Measurements from ENCODE around the gene TRAF4. TPM values are rescaled to one million over a fixed set of nuclear protein-coding genes. Genes with fewer than 3 reads are reported as not detected.

The TRAF4 gene
- polyA plus RNA-seq, 1 donor (not counting 4 experiments of a cell fraction or from before 2014, with no cell fraction given): 57.3 TPM

DNA sequence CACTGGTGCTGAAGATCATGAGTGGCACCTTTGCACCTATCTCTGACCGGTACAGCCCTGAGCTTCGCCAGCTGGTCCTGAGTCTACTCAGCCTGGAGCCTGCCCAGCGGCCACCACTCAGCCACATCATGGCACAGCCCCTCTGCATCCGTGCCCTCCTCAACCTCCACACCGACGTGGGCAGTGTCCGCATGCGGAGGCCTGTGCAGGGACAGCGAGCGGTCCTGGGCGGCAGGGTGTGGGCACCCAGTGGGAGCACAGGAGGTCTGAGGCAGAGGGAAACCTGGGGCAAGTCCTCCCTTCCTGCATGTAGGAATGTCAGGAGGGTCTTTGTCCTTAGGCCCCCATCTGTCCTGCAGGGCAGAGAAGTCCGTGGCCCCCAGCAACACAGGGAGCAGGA is 6.5 kb upstream of the TRAF4 start:
- Histone ChIP-seq H3K4me2 (ENCODE audit: control insufficient read depth, extremely low read depth, insufficient read depth, low read depth, low read length) (no peak overlapping the region), H3K9me1 (ENCODE audit: control insufficient read depth, extremely low read depth, insufficient read depth, low read length) (no peaks in the 10 kb centered on the region), H3K4me1 (ENCODE audit: control insufficient read depth, extremely low read depth, insufficient read depth, low read length) (peaks cover 8% of the 10 kb centered on the region), H3K36me3 (ENCODE audit: control insufficient read depth in 2 of 2, extremely low read depth in 1 of 2, insufficient read depth in 2 of 2, low read length in 2 of 2) (peaks cover 0 to 5% of the 10 kb centered on the region in 2 experiments), H2AFZ (ENCODE audit: control insufficient read depth, low read length) (no peak overlapping the region), H3K9ac (ENCODE audit: control insufficient read depth, extremely low read depth, insufficient read depth, low read length) (no peak overlapping the region), H3K9me3 (ENCODE audit: control insufficient read depth, low read depth, low read length) (peaks cover 11% of the 10 kb centered on the region), H3K27me3 (ENCODE audit: control insufficient read depth, extremely low read depth, insufficient read depth, low read length) (no peaks in the 10 kb centered on the region), H3K79me2 (ENCODE audit: control insufficient read depth, insufficient read depth, low read length) (no peaks in the 10 kb centered on the region), H3K27ac (ENCODE audit: control insufficient read depth, insufficient read depth, low read length) (no peak overlapping the region), H3K4me3 (ENCODE audit: control insufficient read depth in 2 of 3, extremely low read depth in 1 of 3, insufficient read depth in 2 of 3, low read depth in 1 of 3, low read length in 3 of 3) (no peak overlapping the region), H4K20me1 (ENCODE audit: control insufficient read depth, extremely low read depth, insufficient read depth, low read length) (no peaks in the 10 kb centered on the region)
- DNase-seq (ENCODE audit: low read depth, low spot score) (no peak), FAIRE-seq (no peak)
- dilution Hi-C loops (cut with MboI; ENCODE audit: extremely low pct_ligation_motif_present, low sequenced_read_pairs): no loop called here
- TF ChIP-seq, protein P1, sequence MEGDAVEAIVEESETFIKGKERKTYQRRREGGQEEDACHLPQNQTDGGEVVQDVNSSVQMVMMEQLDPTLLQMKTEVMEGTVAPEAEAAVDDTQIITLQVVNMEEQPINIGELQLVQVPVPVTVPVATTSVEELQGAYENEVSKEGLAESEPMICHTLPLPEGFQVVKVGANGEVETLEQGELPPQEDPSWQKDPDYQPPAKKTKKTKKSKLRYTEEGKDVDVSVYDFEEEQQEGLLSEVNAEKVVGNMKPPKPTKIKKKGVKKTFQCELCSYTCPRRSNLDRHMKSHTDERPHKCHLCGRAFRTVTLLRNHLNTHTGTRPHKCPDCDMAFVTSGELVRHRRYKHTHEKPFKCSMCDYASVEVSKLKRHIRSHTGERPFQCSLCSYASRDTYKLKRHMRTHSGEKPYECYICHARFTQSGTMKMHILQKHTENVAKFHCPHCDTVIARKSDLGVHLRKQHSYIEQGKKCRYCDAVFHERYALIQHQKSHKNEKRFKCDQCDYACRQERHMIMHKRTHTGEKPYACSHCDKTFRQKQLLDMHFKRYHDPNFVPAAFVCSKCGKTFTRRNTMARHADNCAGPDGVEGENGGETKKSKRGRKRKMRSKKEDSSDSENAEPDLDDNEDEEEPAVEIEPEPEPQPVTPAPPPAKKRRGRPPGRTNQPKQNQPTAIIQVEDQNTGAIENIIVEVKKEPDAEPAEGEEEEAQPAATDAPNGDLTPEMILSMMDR (optimal IDR thresholded peaks at IDR 0.05 in 1 of 3, IDR thresholded peaks at IDR 0.05 in 1 of 3, conservative IDR thresholded peaks at IDR 0.05 in 1 of 3; ENCODE audit: extremely low read depth in 1 of 3, insufficient read depth in 2 of 3, low read length in 3 of 3): no peak
- TF ChIP-seq EZH2 (IDR thresholded peaks at IDR 0.05; ENCODE audit: low read length): no peak

DNA sequence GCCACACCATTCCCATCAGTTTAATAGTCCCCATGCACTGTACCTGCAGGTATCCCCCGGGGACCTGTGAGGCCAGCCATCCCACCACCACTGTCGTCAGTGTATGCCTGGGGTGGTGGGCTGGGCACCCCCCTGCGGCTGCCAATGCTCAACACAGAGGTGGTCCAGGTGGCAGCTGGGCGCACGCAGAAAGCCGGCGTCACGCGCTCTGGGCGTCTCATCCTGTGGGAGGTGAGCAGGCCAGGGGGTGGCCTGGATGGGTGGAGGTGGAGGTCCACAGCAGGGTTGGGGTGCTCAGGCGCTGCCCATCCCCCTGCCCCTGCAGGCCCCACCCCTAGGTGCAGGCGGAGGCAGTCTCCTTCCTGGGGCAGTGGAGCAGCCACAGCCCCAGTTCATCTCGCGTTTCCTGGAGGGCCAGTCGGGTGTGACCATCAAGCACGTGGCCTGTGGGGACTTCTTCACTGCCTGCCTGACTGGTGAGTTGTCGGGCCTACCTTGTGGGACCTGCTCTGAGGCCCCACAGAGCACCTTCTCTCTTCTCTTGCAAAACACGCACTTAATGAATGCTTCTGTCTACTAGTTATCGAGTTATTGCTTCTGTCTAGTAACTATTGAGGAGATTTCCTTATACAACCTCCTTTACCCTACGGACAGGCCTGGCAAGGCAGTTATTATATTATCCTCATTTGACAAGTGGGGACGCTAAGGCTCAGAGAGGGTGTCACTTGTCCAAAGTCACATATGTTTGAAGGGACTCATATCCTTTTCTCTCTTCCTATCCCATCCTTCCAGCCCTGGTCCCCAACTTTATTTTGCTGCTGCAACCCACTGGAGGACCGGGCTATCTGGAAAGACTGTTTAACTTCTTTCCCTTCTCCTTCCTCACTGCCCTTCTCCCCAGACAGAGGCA is 5.8 kb upstream of the TRAF4 start:
- TF ChIP-seq, protein P1 (optimal IDR thresholded peaks at IDR 0.05 in 1 of 3, IDR thresholded peaks at IDR 0.05 in 1 of 3, conservative IDR thresholded peaks at IDR 0.05 in 1 of 3; ENCODE audit: extremely low read depth in 1 of 3, insufficient read depth in 2 of 3, low read length in 3 of 3): no peak
- TF ChIP-seq EZH2 (IDR thresholded peaks at IDR 0.05; ENCODE audit: low read length): no peak
- H3K4me3 ChIP-seq (ENCODE audit: control insufficient read depth in 2 of 3, extremely low read depth in 1 of 3, insufficient read depth in 2 of 3, low read depth in 1 of 3, low read length in 3 of 3): no peak overlapping the region
- no peaks in the 10 kb centered on the region for H3K79me2 ChIP-seq (ENCODE audit: control insufficient read depth, insufficient read depth, low read length)
- no peak overlapping the region for H3K27ac ChIP-seq (ENCODE audit: control insufficient read depth, insufficient read depth, low read length)
- FAIRE-seq: no peak
- H2AFZ ChIP-seq (ENCODE audit: control insufficient read depth, low read length): no peak overlapping the region
- H3K9me1 ChIP-seq (ENCODE audit: control insufficient read depth, extremely low read depth, insufficient read depth, low read length): no peaks in the 10 kb centered on the region
- peaks cover 11% of the 10 kb centered on the region for H3K9me3 ChIP-seq (ENCODE audit: control insufficient read depth, low read depth, low read length)
- no peak overlapping the region for H3K9ac ChIP-seq (ENCODE audit: control insufficient read depth, extremely low read depth, insufficient read depth, low read length)
- dilution Hi-C loops (cut with MboI; ENCODE audit: extremely low pct_ligation_motif_present, low sequenced_read_pairs): no loop called here
- DNase-seq (ENCODE audit: low read depth, low spot score): no peak
- H3K36me3 ChIP-seq (ENCODE audit: control insufficient read depth in 2 of 2, extremely low read depth in 1 of 2, insufficient read depth in 2 of 2, low read length in 2 of 2): peaks cover 0 to 5% of the 10 kb centered on the region in 2 experiments
- no peaks in the 10 kb centered on the region for H3K27me3 ChIP-seq (ENCODE audit: control insufficient read depth, extremely low read depth, insufficient read depth, low read length)
- no peaks in the 10 kb centered on the region for H4K20me1 ChIP-seq (ENCODE audit: control insufficient read depth, extremely low read depth, insufficient read depth, low read length)
- no peak overlapping the region for H3K4me2 ChIP-seq (ENCODE audit: control insufficient read depth, extremely low read depth, insufficient read depth, low read depth, low read length)
- peaks cover 8% of the 10 kb centered on the region for H3K4me1 ChIP-seq (ENCODE audit: control insufficient read depth, extremely low read depth, insufficient read depth, low read length)
